NCI-H2171 treated with DMSO at 0.1 percent for 48 hours (cell line): Measurements from ENCODE around the gene DESI1.

Experiments
- DNase-seq: peaks from one replicate; lab custom pipeline; 2025; lab: John Stamatoyannopoulos, UW

The DESI1 gene

DNA sequence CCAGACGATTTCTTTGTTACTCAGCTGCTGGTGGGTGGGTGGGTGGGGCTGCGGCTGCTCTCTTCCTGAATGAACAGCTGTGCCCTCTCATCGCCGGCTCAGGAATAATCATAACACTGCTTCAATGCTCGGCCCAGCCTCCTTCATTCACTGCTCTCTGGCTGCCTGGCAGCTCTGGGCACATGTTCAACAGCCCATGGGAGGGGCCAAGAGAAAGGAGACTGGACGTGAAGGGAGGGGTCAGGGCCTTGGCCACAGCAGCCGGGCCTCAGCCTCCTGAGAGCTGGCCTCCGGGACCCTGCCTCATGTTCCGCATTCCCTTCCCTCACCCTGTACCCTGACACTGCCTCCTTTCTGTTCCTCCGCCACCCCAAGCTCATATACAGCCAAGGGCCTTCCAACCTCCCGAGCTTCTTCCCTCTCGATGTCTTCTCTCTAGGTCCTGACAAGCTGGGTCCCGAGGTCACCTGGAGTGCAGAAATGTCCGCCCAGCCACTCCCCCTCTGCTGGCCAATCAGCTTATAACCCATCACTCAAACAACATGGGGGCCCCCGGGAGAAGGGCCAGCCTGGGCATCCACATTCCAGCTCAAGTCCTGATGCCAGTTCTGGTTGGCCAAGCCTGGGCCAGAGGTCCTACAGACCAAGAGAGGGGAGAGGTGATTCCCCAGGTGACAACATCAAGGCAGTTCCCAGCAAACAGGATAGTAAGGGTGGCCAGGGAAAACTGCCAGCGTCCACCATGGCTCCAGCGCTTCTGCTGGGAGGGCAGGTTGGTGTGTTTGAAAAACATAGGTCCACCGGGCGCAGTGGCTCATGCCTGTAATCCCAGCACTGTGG, 63.2 kb downstream of the DESI1 start:
- peak; percentile 84 for DNase-seq

DNA sequence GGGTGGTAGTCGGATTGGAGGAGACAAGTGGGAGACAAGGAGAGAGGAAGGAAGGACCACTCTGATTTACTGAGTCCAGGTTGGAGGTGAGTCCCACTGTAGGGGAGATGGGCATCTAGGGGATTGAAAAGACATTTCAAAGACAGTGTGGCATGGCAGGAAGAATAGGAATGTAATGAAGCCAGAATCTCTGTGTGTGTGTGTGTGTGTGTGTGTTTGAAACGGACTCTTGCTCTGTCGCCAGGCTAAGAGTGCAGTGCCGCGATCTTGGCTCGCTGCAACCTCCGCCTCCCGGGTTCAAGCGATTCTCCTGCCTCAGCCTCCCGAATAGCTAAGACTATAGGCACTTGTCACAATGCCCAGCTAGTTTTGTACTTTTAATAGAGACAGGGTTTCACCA, 64.3 kb downstream of the DESI1 start:
- DNase-seq = no peak

DNA sequence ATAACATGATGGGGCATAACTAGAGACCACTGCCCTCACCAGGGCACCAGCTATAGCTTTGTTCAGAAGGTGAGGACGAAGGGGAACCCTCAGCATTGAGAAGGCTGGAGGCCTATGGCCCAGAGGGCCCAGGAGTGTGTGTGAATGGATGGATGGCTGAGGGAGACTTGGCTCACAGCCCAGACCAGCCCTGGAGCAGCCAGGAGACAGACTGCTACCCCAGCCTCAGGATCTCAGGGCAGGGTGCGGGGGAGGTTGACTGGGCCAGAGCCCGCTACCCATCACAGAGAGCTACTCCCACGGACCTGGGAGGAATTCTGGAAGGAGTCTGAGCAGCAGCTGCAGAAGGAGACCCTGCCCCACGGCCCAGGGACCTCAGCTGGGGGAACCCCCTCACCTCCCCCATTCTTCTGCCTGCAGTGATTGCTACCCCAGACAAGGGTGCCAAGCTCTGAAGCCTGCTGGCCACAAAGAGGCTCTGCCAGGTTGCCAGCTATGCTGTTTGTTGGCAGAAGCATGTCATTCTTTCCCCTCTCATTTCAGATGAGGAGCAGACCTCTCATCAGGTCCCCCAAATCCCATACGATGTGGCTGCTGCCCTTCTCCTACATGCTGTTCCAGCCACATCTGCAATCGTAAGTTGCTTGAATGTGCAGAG, 65.4 kb downstream of the DESI1 start:
- DNase-seq = peak; percentile 61

DNA sequence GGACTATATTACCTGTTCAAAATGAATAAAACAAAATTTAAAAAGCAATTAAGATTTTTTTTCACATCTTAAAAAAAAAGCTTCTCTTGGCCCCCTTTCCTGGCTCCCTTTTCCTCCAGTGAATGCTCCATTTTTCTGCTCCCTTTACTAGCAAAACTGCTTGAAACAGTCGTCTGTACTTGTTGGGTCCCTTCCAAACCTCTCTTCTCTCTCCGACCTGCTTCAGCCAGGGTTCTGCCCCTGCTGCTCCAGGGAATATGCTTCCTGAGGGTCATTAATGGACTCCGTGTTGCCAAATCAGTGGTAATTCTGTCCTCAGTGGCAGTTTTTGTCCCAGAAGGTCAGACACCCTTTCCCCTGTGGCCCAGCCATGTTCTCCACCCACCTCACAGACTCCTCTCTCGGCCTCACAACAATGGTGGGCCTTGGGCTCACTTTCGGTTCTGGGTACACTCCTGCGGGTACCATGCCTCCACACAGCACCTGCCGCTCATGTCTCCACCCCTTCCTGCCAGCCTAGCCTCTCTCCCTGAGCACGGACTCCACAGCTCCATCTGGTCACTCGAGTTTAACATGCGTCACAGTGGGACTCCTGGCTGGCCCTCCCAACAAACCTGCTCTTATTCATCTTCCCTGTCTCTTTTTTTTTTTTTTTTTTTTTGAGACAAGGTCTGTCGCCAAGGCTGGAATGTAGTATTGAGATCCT, 68.8 kb downstream of the DESI1 start:
- no peak for DNase-seq

GRCh38 chr22:41550952-41551491, 69.8 kb downstream of the DESI1 start:
- DNase-seq = no peak

DNA sequence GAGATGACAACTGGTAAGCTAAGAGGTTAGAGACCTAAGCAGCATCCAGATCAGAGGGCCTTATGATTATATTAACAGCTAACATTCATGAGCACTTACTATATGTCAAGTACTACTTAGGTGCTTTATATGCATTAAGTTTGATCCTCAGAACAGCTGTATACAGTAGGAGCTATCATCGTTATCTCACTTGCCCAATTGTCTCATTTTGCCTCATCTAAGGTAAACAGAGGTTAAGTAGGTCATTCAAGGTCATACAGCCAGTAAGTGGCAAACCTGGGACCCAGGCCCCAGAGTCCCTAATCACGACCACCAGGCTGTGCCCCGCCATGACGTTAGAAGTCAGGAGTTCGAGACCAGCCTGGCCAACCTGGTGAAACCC, 72.0 kb downstream of the DESI1 start:
- DNase-seq = no peak
